ENCODE data around the gene CDC16.
A peak's percentile ranks its signal among the peaks of the same experiment; 100 is the strongest.

Gene CDC16

DNA sequence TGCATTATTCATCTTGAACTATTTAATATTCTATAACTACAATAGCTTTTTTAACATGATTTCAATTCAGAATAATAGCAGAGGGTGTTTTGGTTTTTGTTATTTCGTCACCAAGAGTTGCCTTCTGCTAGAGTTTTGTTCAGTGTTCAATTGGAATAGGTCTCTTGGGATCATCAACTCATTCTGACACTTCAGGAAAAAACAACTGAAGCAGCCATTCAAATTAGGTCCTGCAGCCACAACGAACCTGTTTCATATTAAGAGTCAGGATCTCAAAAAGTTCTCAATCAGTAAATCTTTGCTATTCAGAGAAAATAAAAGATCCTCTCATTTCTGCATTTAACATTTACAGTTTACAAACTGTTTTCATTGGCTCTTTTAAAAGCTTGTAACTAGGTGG lies 77.2 kb downstream of the CDC16 start:
- FAIRE-seq (no peak), DNase-seq (ENCODE audit: insufficient read length, low spot score) (no peak)
- no peak for TF ChIP-seq POLR2A (IDR thresholded peaks at IDR 0.05; ENCODE audit: low read depth, low read length)

DNA sequence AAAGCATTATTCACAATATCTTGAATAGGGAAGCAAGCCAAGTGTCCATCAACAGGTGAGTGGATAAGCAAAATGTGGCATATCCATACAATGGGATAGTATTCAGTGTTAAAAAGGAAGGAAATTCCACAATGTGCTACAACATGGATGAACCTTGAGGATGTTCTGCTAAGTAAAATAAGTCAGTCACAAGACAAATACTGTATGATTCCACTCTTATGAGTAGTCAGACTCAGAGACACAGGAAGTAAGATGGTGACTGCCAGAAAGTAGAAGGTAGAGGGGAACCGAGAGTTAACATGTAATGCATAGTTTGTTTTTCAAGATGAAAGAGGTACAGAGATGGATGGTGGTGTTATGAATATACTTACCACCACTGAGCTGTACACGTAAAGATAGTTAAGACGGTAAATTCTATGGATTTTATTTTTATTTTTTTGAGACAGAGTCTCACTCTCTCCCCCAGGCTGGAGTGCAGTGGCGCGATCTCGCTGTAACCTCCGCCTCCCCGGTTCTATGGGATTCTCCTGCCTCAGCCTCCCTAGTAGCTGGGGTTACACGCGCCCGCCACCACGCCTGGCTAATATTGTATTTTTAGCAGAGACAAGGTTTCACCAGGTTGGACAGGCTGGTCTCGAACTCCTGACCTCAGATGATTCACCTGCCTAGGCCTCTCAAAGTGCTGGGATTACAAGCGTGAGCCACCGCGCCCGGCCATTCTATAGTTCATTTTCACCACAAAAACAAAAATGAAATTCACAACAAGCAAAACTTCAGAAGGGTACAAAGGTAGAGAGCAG lies 78.6 kb downstream of the CDC16 start:
- DNase-seq (ENCODE audit: insufficient read length, low spot score) (peak; percentile 55), FAIRE-seq (peak; percentile 97)
- no peak for TF ChIP-seq POLR2A (IDR thresholded peaks at IDR 0.05; ENCODE audit: low read depth, low read length)

- DNase-seq (ENCODE audit: insufficient read length, low spot score) (peak; percentile 96), FAIRE-seq (peak; percentile 95)
- peak; percentile 88 for TF ChIP-seq POLR2A (IDR thresholded peaks at IDR 0.05; ENCODE audit: low read depth, low read length)
Measured at GRCh38 chr13:114314074-114314912, 79.6 kb downstream of the CDC16 start, which contains the start of gene CHAMP1. Gene CHAMP1, plus strand, starts transcription at chr13:114314503. Its CDS starts 9,340 bp downstream, at chr13:114323843.

DNA sequence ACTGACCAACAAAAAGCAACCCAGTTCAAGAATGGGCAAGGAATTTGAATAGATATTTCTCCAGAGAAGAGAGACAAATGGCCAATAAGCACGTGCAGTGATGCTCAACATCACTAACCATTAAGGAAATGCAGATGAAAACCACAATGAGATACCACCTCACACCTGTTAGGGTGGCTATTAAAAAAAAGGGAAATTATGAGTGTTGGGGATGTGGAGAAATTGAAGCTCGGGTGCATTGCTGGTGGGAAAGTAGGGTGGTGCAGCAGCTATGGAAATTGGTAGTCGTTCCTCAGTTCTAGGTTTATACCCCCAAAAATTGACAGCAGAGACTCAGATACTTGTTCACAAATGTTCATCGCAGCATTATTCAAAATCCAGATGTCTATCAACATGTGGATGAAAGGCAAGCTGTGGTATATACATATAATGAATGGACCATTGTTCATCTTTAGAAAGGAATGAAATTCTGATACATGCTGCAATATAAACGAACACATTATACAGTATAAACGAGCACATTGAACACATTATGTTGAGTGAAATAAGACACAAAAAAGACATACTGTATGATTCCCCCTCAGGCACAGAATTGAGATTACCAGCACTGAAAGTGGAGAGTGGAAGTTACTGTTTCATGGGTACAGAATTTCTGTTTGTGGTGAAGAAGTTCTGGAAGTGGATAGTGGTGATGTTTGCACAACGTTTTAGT lies 80.5 kb downstream of the CDC16 start:
- DNase-seq (ENCODE audit: insufficient read length, low spot score): no peak
- no peak for TF ChIP-seq POLR2A (IDR thresholded peaks at IDR 0.05; ENCODE audit: low read depth, low read length)
- FAIRE-seq: peak; percentile 76

- no peak for DNase-seq (ENCODE audit: insufficient read length, low spot score)
- TF ChIP-seq POLR2A (IDR thresholded peaks at IDR 0.05; ENCODE audit: low read depth, low read length): no peak
- no peak for FAIRE-seq
Measured at GRCh38 chr13:114318624-114319023, 83.9 kb downstream of the CDC16 start.

DNA sequence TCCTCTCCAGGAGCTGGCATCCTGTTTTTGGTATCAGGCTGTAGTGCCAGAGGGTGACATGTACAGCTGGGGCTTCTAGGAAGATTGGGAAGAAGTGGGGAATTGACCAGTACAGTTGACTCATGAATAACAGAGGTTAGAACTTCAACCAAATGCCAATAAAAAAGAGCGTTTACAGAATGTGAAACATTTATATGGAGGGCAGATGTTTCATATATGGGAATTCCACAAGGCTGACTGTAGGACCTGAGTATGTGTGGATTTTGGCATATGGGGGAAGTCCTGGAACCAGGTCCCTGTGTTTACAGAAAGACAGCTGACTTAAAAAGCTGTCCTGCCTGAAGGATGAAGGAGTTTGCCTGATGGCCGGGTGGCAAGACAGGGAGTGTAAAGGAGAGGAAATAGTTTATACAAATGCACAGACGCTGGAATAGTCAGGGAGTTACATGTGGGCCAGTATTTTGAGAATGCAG lies 84.8 kb downstream of the CDC16 start:
- peak; percentile 84 for FAIRE-seq
- TF ChIP-seq POLR2A (IDR thresholded peaks at IDR 0.05; ENCODE audit: low read depth, low read length): no peak
- peak; percentile 41 for DNase-seq (ENCODE audit: insufficient read length, low spot score)

DNA sequence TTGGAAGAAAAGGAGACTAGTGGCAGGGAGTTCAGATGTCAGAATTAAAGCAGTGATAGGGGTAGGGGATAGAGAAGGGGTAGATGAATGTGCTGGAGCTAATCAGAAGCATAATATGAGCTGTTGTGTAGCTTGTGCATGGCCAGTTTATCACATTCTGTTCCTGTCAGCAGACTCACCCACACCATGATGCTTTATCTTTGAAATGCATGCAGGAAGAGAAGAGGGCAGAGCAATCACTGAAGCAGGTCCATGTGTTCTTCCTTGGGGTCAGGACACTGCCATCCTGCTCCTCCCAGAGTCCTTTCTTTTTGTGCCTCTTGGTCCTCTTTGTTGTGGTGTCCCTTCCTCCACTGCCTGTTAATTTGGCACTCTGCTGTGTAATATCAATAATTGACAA lies 85.4 kb downstream of the CDC16 start:
- FAIRE-seq: peak; percentile 48
- no peak for DNase-seq (ENCODE audit: insufficient read length, low spot score)
- no peak for TF ChIP-seq POLR2A (IDR thresholded peaks at IDR 0.05; ENCODE audit: low read depth, low read length)

- FAIRE-seq: no peak
- no peak for TF ChIP-seq POLR2A (IDR thresholded peaks at IDR 0.05; ENCODE audit: low read depth, low read length)
- DNase-seq (ENCODE audit: insufficient read length, low spot score): no peak
Measured at GRCh38 chr13:114321256-114321655, 86.6 kb downstream of the CDC16 start.

All from H54 (cell line).